Fibroblast of mammary gland (primary cell): Measurements from ENCODE around the gene GPX7.

Source experiments
- DNase-seq: peaks from one replicate; pipeline ENCODE4 v3.0.0-alpha.2; 2010; ENCODE audit warnings: low read depth
- H3K4me3 ChIP-seq: 2 replicates; pipeline ENCODE4 v1.5.1; 2011; ENCODE audit warnings: low read depth, mild to moderate bottlenecking, low read length, moderate library complexity; ENCODE audit not compliant: control insufficient read depth
- CTCF ChIP-seq: conservative IDR thresholded peaks from 2 replicates; pipeline ENCODE4 v1.5.1; 2011; ENCODE audit warnings: low read depth, low read length, inconsistent platforms; ENCODE audit not compliant: control insufficient read depth, insufficient read depth

GPX7 gene

GRCh38 chr1:52597912-52598311, 4.3 kb upstream of the GPX7 start:
- no peak for DNase-seq
- H3K4me3 ChIP-seq: no peak overlapping the region
- TF ChIP-seq CTCF: no peak

- DNase-seq: no peak
- TF ChIP-seq CTCF: no peak
- no peak overlapping the region for H3K4me3 ChIP-seq
These were observed 3.4 kb upstream of the GPX7 start for GRCh38 chr1:52598729-52599128.

DNA sequence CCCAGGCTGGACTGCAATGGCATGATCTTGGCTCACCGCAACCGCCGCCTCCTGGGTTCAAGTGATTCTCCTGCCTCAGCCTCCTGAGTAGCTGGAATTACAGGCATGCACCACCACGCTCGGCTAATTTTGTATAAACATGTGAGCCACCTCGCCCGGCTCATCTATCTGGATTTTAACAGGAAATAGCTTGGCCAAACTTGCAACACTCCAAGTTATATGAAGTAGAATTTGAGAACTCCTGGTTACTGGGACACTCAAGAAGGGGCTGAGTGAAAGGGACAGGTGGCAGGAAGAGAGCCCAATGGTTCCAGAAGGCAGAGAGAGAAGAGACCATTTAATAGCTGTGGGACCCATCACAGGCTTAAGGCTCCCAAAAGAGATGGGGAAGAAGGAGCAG, 2.9 kb upstream of the GPX7 start:
- DNase-seq: no peak
- no peak overlapping the region for H3K4me3 ChIP-seq
- TF ChIP-seq CTCF: no peak

DNA sequence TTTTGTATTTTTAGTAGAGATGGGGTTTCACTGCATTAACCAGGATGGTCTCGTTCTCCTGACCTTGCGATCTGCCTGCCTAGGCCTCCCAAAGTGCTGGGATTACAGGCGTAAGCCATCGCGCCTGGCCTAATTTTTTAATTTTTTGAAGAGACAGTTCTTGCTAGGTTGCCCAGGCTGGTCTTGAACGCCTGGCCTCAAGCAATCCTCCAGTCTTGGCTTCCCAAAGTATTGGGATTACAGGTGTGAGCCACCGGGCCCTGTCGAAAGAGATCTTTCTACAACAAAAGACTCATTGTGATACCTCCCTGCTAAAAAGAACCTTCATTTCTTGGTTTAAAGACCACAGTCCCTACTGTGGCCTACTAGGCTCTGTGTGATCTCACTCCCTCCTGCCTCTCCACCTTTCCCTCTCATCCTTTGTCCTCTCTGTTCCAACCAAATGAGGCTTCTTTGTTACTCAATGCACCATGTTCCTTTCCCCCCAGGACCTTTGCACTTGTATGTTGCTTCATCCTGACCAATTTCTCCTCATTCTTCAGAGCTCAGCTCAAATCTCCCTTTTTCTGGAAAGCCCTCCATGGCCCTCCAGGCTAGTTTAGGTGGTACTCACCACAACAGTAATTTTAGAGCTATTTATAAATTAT, 1.5 kb upstream of the GPX7 start:
- no peak for DNase-seq
- no peak for TF ChIP-seq CTCF
- no peak overlapping the region for H3K4me3 ChIP-seq

DNA sequence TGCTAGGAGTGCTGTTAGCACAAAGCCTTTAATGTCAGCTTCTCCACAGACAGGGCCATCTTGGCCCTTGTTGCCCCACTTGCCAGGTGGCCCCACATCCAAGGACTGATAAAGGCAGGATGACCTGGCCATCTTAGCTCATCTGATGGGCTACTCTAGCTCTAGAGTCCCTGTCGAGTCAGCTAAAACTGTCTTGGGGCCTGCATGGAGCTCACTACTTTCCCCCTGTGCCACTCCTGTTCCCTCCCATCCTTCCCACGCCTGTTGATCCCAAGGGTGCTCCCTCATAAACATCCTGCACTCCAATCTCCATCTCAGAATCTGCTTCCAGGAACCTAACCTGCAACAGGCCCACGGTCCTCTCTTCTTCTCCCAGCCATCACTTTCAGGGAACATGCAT, 652 bp upstream of the GPX7 start:
- TF ChIP-seq CTCF: no peak
- peak; percentile 3 for DNase-seq
- peak overlapping the region; percentile 40 for H3K4me3 ChIP-seq

DNA sequence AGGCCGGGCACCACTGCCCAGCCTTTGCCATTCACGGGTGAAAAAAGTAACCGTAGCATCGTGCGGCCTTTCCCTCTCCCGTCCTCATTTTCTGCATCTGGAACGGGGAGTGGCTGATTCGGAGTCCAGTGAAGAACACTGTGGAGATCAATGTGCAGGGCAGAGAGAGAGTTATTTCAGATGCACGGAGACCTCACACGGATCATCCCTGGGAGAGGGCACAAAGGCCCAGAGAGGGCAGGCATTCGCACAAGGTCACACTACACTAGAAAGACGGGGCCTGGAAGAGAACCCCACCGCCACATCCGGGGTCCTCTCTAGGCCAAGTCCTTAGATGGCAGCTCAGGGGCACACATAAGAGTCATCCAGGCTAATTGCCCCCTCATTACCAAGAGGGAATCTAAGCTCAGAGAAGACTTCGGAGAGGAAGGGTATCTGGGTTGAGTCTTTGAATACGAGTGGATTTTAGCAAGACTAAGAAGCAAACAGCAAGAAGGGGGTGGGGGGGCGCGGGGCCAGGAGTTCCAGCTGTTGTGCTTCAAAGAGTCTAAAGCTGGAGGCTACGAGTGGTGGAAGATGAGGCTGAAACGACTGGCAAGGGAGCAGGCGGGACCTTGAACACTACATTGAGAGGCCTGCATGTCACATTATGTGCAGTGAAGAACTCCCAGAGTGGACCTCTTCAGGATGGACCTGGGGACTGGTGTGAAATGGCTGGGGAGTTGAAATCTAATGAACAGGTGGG, 857 bp downstream of the GPX7 start:
- DNase-seq: peak; percentile 16

More for the DNA sequence above, 857 bp downstream of the GPX7 start:
- H3K4me3 ChIP-seq: peak overlapping the region; percentile 45
- no peak for TF ChIP-seq CTCF
